GM23338 (cell line): ENCODE data around the gene PRUNE2. TPM values are rescaled to one million over a fixed set of nuclear protein-coding genes. Genes with fewer than 3 reads are reported as not detected.

Experiments
- ATAC-seq: fragments of 200-7000 bp; cut with Tn5 transposase; 3 replicates; pipeline ENCODE4 v1.9.1; 2020
- DNase-seq: peaks from one replicate; pipeline ENCODE4 v3.0.0-alpha.2; 2015; ENCODE audit warnings: low spot score
- H2AFZ ChIP-seq: fragments of 200-600 bp; sonication (generic); 2 replicates; pipeline ENCODE4 v1.8.0; 2016; ENCODE audit warnings: antibody characterized with exemption, mild to moderate bottlenecking, moderate library complexity
- H3F3A ChIP-seq: fragments of 200-600 bp; sonication (generic); replicated peaks from 2 replicates; pipeline ENCODE4 v1.8.0; 2017; ENCODE audit warnings: antibody characterized with exemption, mixed run types, low read depth
- H3K27ac ChIP-seq: fragments of 200-600 bp; sonication (generic); 2 replicates; pipeline ENCODE4 v1.6.1; 2016; ENCODE audit warnings: low read depth
- H3K27me3 ChIP-seq: fragments of 200-600 bp; sonication (generic); 2 replicates; pipeline ENCODE4 v1.8.0; 2016; ENCODE audit warnings: mild to moderate bottlenecking, mixed run types, moderate library complexity; ENCODE audit not compliant: insufficient read depth
- H3K36me3 ChIP-seq: fragments of 200-600 bp; sonication (generic); 2 replicates; pipeline ENCODE4 v1.8.0; 2016; ENCODE audit warnings: mild to moderate bottlenecking; ENCODE audit not compliant: insufficient read depth
- H3K4me1 ChIP-seq: fragments of 200-600 bp; sonication (generic); 2 replicates; pipeline ENCODE4 v1.8.0; 2016; ENCODE audit warnings: mild to moderate bottlenecking, moderate library complexity; ENCODE audit not compliant: insufficient read depth
- H3K4me2 ChIP-seq: fragments of 200-600 bp; sonication (generic); 2 replicates; pipeline ENCODE4 v1.7.1; 2017; ENCODE audit warnings: mixed run types
- H3K4me3 ChIP-seq: fragments of 200-600 bp; sonication (generic); 2 replicates; pipeline ENCODE4 v1.6.1; 2016; ENCODE audit warnings: mixed run types
- H3K79me2 ChIP-seq: fragments of 200-600 bp; sonication (generic); replicated peaks from 2 replicates; pipeline ENCODE4 v1.8.0; 2017; ENCODE audit warnings: mild to moderate bottlenecking; ENCODE audit not compliant: insufficient read depth
- H3K9me2 ChIP-seq: fragments of 200-600 bp; sonication (generic); 2 replicates; pipeline ENCODE4 v1.8.0; 2017; ENCODE audit not compliant: insufficient read depth
- H4K20me1 ChIP-seq: fragments of 200-600 bp; sonication (generic); replicated peaks from 2 replicates; pipeline ENCODE4 v1.8.0; 2017; ENCODE audit warnings: mild to moderate bottlenecking; ENCODE audit not compliant: insufficient read depth
- H3K27ac Mint-ChIP-seq: 2 replicates; pipeline ENCODE4 v1.8.0; 2020; ENCODE audit warnings: inconsistent platforms, mild to moderate bottlenecking, moderate library complexity, mixed read lengths
- H3K27me3 Mint-ChIP-seq: 3 replicates; pipeline ENCODE4 v1.8.0; 2022; ENCODE audit warnings: low read depth, mild to moderate bottlenecking, moderate library complexity, mixed read lengths, inconsistent platforms; ENCODE audit not compliant: insufficient read depth, poor library complexity
- H3K36me3 Mint-ChIP-seq: 3 replicates; pipeline ENCODE4 v1.8.0; 2021; ENCODE audit warnings: low read depth, mild to moderate bottlenecking, inconsistent platforms, moderate library complexity, mixed read lengths
- H3K4me1 Mint-ChIP-seq: 3 replicates; pipeline ENCODE4 v1.8.0; 2020; ENCODE audit warnings: mild to moderate bottlenecking, inconsistent platforms, mixed read lengths
- H3K4me3 Mint-ChIP-seq: 3 replicates; pipeline ENCODE4 v1.8.0; 2021; ENCODE audit warnings: moderate library complexity, mild to moderate bottlenecking, inconsistent platforms, mixed read lengths
- H3K9me3 Mint-ChIP-seq: 3 replicates; pipeline ENCODE4 v1.8.0; 2020; ENCODE audit warnings: moderate library complexity, mild to moderate bottlenecking, inconsistent platforms, mixed read lengths
- CTCF ChIP-seq, 2 experiments: fragments of 200-600 bp in 1 of 2; sonication (generic) in 1 of 2; conservative IDR thresholded peaks; 2 replicates each; pipeline versions ENCODE4 v1.5.1 to v1.6.1; 2016 to 2017; ENCODE audit warnings: antibody characterized with exemption in 2 of 2, low read depth in 2 of 2, mild to moderate bottlenecking in 2 of 2, moderate library complexity in 1 of 2
- POLR2AphosphoS5 ChIP-seq: IDR thresholded peaks from 2 replicates; pipeline ENCODE4 v1.6.1; 2016; ENCODE audit warnings: antibody characterized with exemption, low read depth
- ZNF114 ChIP-seq: fragments of 250-450 bp; sonication (Bioruptor Pico); IDR thresholded peaks from 2 replicates; pipeline ENCODE4 v1.5.0; 2020; ENCODE audit warnings: mild to moderate bottlenecking, moderate library complexity
- ZNF462 ChIP-seq: fragments of 250-450 bp; sonication (Bioruptor Pico); IDR thresholded peaks from 2 replicates; pipeline ENCODE4 v1.5.0; 2020; ENCODE audit warnings: mild to moderate bottlenecking, moderate library complexity
- polyA plus RNA-seq: library from polyadenylated mRNA; unstranded; fragments of >200 nt; fragmentation: Nextera tagmentation; extraction: Ambion mirVana; gene quantifications from 2 replicates; pipeline ENCODE4 v1.2.1, GENCODE V29; 2016
- total RNA-seq: library from RNA; depleted of rRNA; stranded (reverse); fragments of >200 nt; shearing (Covaris generic); gene quantifications from 2 replicates; pipeline ENCODE4 v1.2.3, GENCODE V29; 2014

PRUNE2 gene
- total and polyA plus RNA-seq, 2 experiments from 2014 or later = 10.6 to 26.5 TPM

- H3K4me3 ChIP-seq = no peak overlapping the region
- H3K9me3 Mint-ChIP-seq = no peaks in the 10 kb centered on the region
- H3K27me3 ChIP-seq = peaks cover 48% of the 10 kb centered on the region
- H2AFZ ChIP-seq = no peak overlapping the region
- DNase-seq (no peak), ATAC-seq (no peak)
- no peaks in the 10 kb centered on the region for H3F3A ChIP-seq
- peaks cover 16% of the 10 kb centered on the region for H3K4me1 ChIP-seq
- no peaks in the 10 kb centered on the region for H3K36me3 Mint-ChIP-seq
- H3K27me3 Mint-ChIP-seq = peaks cover 6% of the 10 kb centered on the region
- no peaks in the 10 kb centered on the region; the same call in 1 of the 2 replicates for H4K20me1 ChIP-seq
- H3K9me2 ChIP-seq = no peaks in the 10 kb centered on the region
- no peak overlapping the region for H3K4me3 Mint-ChIP-seq
- no peak overlapping the region for H3K4me2 ChIP-seq
- TF ChIP-seq ZNF462 (CRISPR knock-in tag) = no peak
- no peak for TF ChIP-seq CTCF (conservative IDR thresholded peaks at IDR 0.05; ENCODE audit: low read depth in 2 of 2)
- TF ChIP-seq POLR2AphosphoS5 = no peak
- no peak for TF ChIP-seq ZNF114
- no peaks in the 10 kb centered on the region for H3K36me3 ChIP-seq
- no peak overlapping the region for H3K27ac ChIP-seq
- no peak overlapping the region for H3K27ac Mint-ChIP-seq
- H3K4me1 Mint-ChIP-seq = peaks cover 31% of the 10 kb centered on the region
- no peaks in the 10 kb centered on the region for H3K79me2 ChIP-seq
These were observed 217.3 kb downstream of the PRUNE2 start for GRCh38 chr9:76688471-76689238.
